IMR-90 (cell line): ENCODE results near the gene RPS29. TPM values are rescaled to one million over a fixed set of nuclear protein-coding genes. Genes with fewer than 3 reads are reported as not detected.

Source experiments
- ATAC-seq: fragments of 200-7000 bp; cut with Tn5 transposase; 2 replicates; pipeline ENCODE4 v1.9.1; 2020; ENCODE audit warnings: low read depth, mild to moderate bottlenecking, moderate library complexity
- BruUV-seq: library from RNA; stranded (reverse); fragments of 400-500 nt; replicated peaks from 2 replicates; lab custom pipeline; 2021; lab: Mats Ljungman, UMichigan
- CTCF ChIA-PET: fragments of 300-600 bp; formaldehyde crosslinking; extraction: SDS; loops from one replicate; lab custom pipeline; 2021; ENCODE audit warnings: antibody characterized with exemption; lab: Yijun Ruan, JAX
- POLR2A ChIA-PET: fragments of 300-600 bp; sonication (Branson Sonifier 250); formaldehyde crosslinking; loops from one replicate; lab custom pipeline; 2022; ENCODE audit warnings: antibody characterized with exemption; ENCODE audit not compliant: unreplicated experiment; lab: Charles Lee
- DNase-seq: peaks from one replicate; pipeline ENCODE4 v3.0.0; 2013
- H2AFZ ChIP-seq: replicated peaks from 2 replicates; pipeline ENCODE3; 2013; ENCODE audit warnings: low read length, mild to moderate bottlenecking; ENCODE audit not compliant: poor library complexity
- H2AK5ac ChIP-seq: 2 replicates; pipeline ENCODE4 v1.6.1; 2013; ENCODE audit warnings: low read depth, low read length, inconsistent platforms
- H2AK9ac ChIP-seq: replicated peaks from 2 replicates; pipeline ENCODE3; 2013; ENCODE audit warnings: mild to moderate bottlenecking, low read depth, low read length, moderate library complexity; ENCODE audit not compliant: poor library complexity
- H2BK120ac ChIP-seq: 2 replicates; pipeline ENCODE4 v1.6.1; 2013; ENCODE audit warnings: low read depth, low read length, inconsistent platforms
- H2BK15ac ChIP-seq: 3 replicates; pipeline ENCODE4 v1.6.1; 2013; ENCODE audit warnings: low read depth, low read length, inconsistent platforms
- H2BK20ac ChIP-seq: 2 replicates; pipeline ENCODE4 v1.6.1; 2013; ENCODE audit warnings: low read depth, mild to moderate bottlenecking, inconsistent platforms, low read length, moderate library complexity
- H2BK5ac ChIP-seq: 2 replicates; pipeline ENCODE4 v1.6.1; 2013; ENCODE audit warnings: mild to moderate bottlenecking, low read depth, low read length, inconsistent platforms; ENCODE audit not compliant: poor library complexity, severe bottlenecking
- H3K14ac ChIP-seq: replicated peaks from 2 replicates; pipeline ENCODE4 v1.6.1; 2013; ENCODE audit warnings: low read depth, low read length, inconsistent platforms
- H3K18ac ChIP-seq: 2 replicates; pipeline ENCODE4 v1.6.1; 2013; ENCODE audit warnings: low read depth, low read length, control low read depth
- H3K23ac ChIP-seq: 2 replicates; pipeline ENCODE4 v1.6.1; 2013; ENCODE audit warnings: low read depth, low read length, inconsistent platforms
- H3K27ac ChIP-seq: 2 replicates; pipeline ENCODE4 v1.5.1; 2013; ENCODE audit warnings: mild to moderate bottlenecking, control low read depth, low read length; ENCODE audit not compliant: insufficient read depth
- H3K27me3 ChIP-seq: 2 replicates; pipeline ENCODE4 v1.6.1; 2013; ENCODE audit warnings: low read length; ENCODE audit not compliant: control insufficient read depth, insufficient read depth
- H3K36me3 ChIP-seq: 2 replicates; pipeline ENCODE4 v1.6.1; 2013; ENCODE audit warnings: low read length, mixed read lengths; ENCODE audit not compliant: control insufficient read depth, insufficient read depth
- H3K4ac ChIP-seq: 2 replicates; pipeline ENCODE4 v1.6.1; 2013; ENCODE audit warnings: low read depth, low read length, inconsistent platforms
- H3K4me1 ChIP-seq: 2 replicates; pipeline ENCODE4 v1.6.1; 2013; ENCODE audit warnings: low read length, mixed read lengths; ENCODE audit not compliant: control insufficient read depth, insufficient read depth
- H3K4me2 ChIP-seq: 2 replicates; pipeline ENCODE4 v1.6.1; 2013; ENCODE audit warnings: low read depth, mild to moderate bottlenecking, control low read depth, low read length, moderate library complexity
- H3K4me3 ChIP-seq: 2 replicates; pipeline ENCODE4 v1.5.1; 2013; ENCODE audit warnings: low read depth, mild to moderate bottlenecking, control low read depth, low read length, moderate library complexity; ENCODE audit not compliant: insufficient read depth
- H3K56ac ChIP-seq: 2 replicates; pipeline ENCODE4 v1.6.1; 2013; ENCODE audit warnings: low read length, inconsistent platforms; ENCODE audit not compliant: insufficient read depth; ENCODE audit errors: extremely low read depth
- H3K79me1 ChIP-seq, 2 experiments: 2 replicates each; pipeline ENCODE4 v1.6.1; 2013; ENCODE audit warnings: low read length in 2 of 2, inconsistent platforms in 1 of 2, low read depth in 1 of 2
- H3K9ac ChIP-seq: 2 replicates; pipeline ENCODE4 v1.6.1; 2013; ENCODE audit warnings: low read depth, low read length, control low read depth
- H3K9me1 ChIP-seq: 2 replicates; pipeline ENCODE4 v1.6.1; 2013; ENCODE audit warnings: low read length, inconsistent platforms; ENCODE audit not compliant: insufficient read depth
- H3K9me3 ChIP-seq: 2 replicates; pipeline ENCODE4 v1.6.1; 2013; ENCODE audit warnings: low read length; ENCODE audit not compliant: control insufficient read depth, insufficient read depth
- H4K20me1 ChIP-seq: 2 replicates; pipeline ENCODE4 v1.6.1; 2013; ENCODE audit warnings: low read length, inconsistent platforms; ENCODE audit not compliant: insufficient read depth
- H4K5ac ChIP-seq: 2 replicates; pipeline ENCODE4 v1.6.1; 2013; ENCODE audit warnings: mild to moderate bottlenecking, low read depth, low read length, control low read depth
- H4K8ac ChIP-seq, 2 experiments: 2 replicates each; pipeline ENCODE4 v1.6.1; 2013; ENCODE audit warnings: low read depth in 2 of 2, low read length in 2 of 2, control low read depth in 1 of 2, inconsistent platforms in 1 of 2
- H4K91ac ChIP-seq: 2 replicates; pipeline ENCODE4 v1.6.1; 2013; ENCODE audit warnings: low read depth, low read length, inconsistent platforms; ENCODE audit not compliant: insufficient read depth
- BHLHE40 ChIP-seq: fragments of 150-350 bp; IDR thresholded peaks from 2 replicates; pipeline ENCODE4 v1.6.1; 2016; ENCODE audit warnings: mild to moderate bottlenecking, low read depth, low read length
- CEBPB ChIP-seq: IDR thresholded peaks from 2 replicates; pipeline ENCODE4 v1.6.1; 2012; ENCODE audit warnings: low read depth, low read length, improper control_type of control experiment
- CHD1 ChIP-seq: IDR thresholded peaks from 2 replicates; pipeline ENCODE4 v1.6.1; 2012; ENCODE audit warnings: low read depth, low read length, improper control_type of control experiment
- CTCF ChIP-seq: conservative IDR thresholded peaks from 2 replicates; pipeline ENCODE4 v1.5.1; 2012; ENCODE audit warnings: mild to moderate bottlenecking, low read depth, low read length, improper control_type of control experiment
- ELK1 ChIP-seq: fragments of 150-350 bp; IDR thresholded peaks from 2 replicates; pipeline ENCODE4 v1.6.1; 2016; ENCODE audit warnings: low read depth, mild to moderate bottlenecking, low read length, moderate library complexity, borderline replicate concordance
- FOS ChIP-seq: fragments of 150-350 bp; IDR thresholded peaks from 2 replicates; pipeline ENCODE4 v1.6.1; 2016; ENCODE audit warnings: low read depth, low read length
- MAFK ChIP-seq: IDR thresholded peaks from 2 replicates; pipeline ENCODE4 v1.6.1; 2012; ENCODE audit warnings: low read depth, low read length, improper control_type of control experiment
- MAZ ChIP-seq: IDR thresholded peaks from 2 replicates; pipeline ENCODE4 v1.6.1; 2012; ENCODE audit warnings: low read depth, mild to moderate bottlenecking, low read length, improper control_type of control experiment, moderate library complexity, borderline replicate concordance
- MXI1 ChIP-seq: IDR thresholded peaks from 2 replicates; pipeline ENCODE4 v1.6.1; 2012; ENCODE audit warnings: low read depth, mild to moderate bottlenecking, low read length, moderate library complexity, borderline replicate concordance
- NFE2L2 ChIP-seq: fragments of 150-350 bp; IDR thresholded peaks from 2 replicates; pipeline ENCODE4 v1.6.1; 2016; ENCODE audit warnings: low read depth, mild to moderate bottlenecking, low read length
- POLR2A ChIP-seq: IDR thresholded peaks from 2 replicates; pipeline ENCODE4 v1.6.1; 2012; ENCODE audit warnings: mild to moderate bottlenecking, low read depth, low read length
- RAD21 ChIP-seq: IDR thresholded peaks from 2 replicates; pipeline ENCODE4 v1.6.1; 2012; ENCODE audit warnings: low read length, improper control_type of control experiment
- RCOR1 ChIP-seq: IDR thresholded peaks from 2 replicates; pipeline ENCODE4 v1.6.1; 2012; ENCODE audit warnings: mild to moderate bottlenecking, low read length, improper control_type of control experiment; ENCODE audit not compliant: insufficient replicate concordance
- RFX5 ChIP-seq: IDR thresholded peaks from 2 replicates; pipeline ENCODE4 v1.8.0; 2012; ENCODE audit warnings: low read depth, mild to moderate bottlenecking, low read length, moderate library complexity
- SMC3 ChIP-seq: fragments of 150-350 bp; IDR thresholded peaks from 2 replicates; pipeline ENCODE4 v1.6.1; 2016; ENCODE audit warnings: low read depth, mild to moderate bottlenecking, antibody characterized with exemption, low read length, moderate library complexity
- USF2 ChIP-seq: fragments of 150-350 bp; IDR thresholded peaks from 2 replicates; pipeline ENCODE4 v1.6.1; 2017; ENCODE audit warnings: mild to moderate bottlenecking, antibody characterized with exemption, low read length, low read depth
- WGBS, 2 experiments: methylation state at CpG; one replicate each; pipeline versions ENCODE4 v1.1.5 to v1.1.7; 2013; ENCODE audit warnings: missing lambda C conversion rate in 2 of 2; ENCODE audit not compliant: insufficient read length in 1 of 2; ENCODE audit errors: extremely low coverage in 2 of 2; 5-methylcytosine and 5-hydroxymethylcytosine counted together
- dilution Hi-C: fragments of 300-500 bp; cut with HindIII; formaldehyde crosslinking; loops from one replicate; pipeline ENCODE4 v1.14.3; 2018; ENCODE audit warnings: low sequenced_read_pairs; ENCODE audit not compliant: unreplicated experiment
- in situ Hi-C: fragments of 300-500 bp; cut with MboI; formaldehyde crosslinking; loops from 3 replicates; pipeline ENCODE4 v1.14.3; 2019; ENCODE audit warnings: low sequenced_read_pairs, inconsistent platforms, mixed read lengths
- intact Hi-C: fragments of 100-400 bp; cut with micrococcal nuclease; formaldehyde crosslinking; loops from 2 replicates; pipeline ENCODE4 v1.10.0; 2022
- polyA plus RNA-seq, 3 experiments: library from polyadenylated mRNA; depleted of rRNA; stranded (reverse); fragments of >200 nt; gene quantifications; 2 replicates each; pipeline ENCODE4 v1.2.3, GENCODE V29; 2012; ENCODE audit warnings: low replicate concordance in 1 of 3
- total RNA-seq: library from RNA; depleted of rRNA; stranded (reverse); fragments of >200 nt; gene quantifications from 2 replicates; pipeline ENCODE4 v1.2.3, GENCODE V29; 2012

RPS29 gene
- total and polyA plus RNA-seq, 2 of the 4 experiments (the other 2 are of a cell fraction) = 318 to 10,393 TPM

DNA sequence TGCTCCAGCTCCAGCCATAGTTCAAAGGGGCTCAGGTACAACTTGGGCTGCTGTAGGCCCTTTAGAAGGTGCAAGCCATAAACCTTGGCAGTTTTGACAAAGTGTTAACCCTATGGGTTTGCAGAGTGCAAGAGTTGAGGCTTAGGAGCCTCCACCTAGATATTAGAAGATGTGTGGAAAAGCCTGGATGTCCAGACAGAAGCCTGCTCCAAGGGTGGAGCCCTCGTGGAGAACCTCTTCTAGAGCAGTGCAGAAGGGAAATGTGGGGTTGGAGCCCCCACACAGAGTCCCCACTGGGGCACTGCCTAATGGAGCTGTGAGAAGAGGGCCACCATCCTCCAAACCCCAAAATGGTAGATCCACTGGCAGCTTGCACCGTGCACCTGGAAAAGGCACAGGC lies 45.1 kb downstream of the RPS29 start:
- no peak overlapping the region for H3K4me3 ChIP-seq
- TF ChIP-seq CTCF (no peak), POLR2A (no peak), SMC3 (no peak), NFE2L2 (no peak), CHD1 (no peak), MXI1 (no peak), BHLHE40 (no peak), ELK1 (no peak), RAD21 (no peak), MAFK (no peak), USF2 (no peak), MAZ (no peak), CEBPB (no peak), RFX5 (no peak), RCOR1 (no peak), FOS (no peak)
- in situ Hi-C loops = no loop called here
- no peak overlapping the region for H4K8ac ChIP-seq
- H2AK9ac ChIP-seq = no peak overlapping the region
- no TSS peak for BruUV-seq
- no peak overlapping the region for H3K14ac ChIP-seq
- H2BK20ac ChIP-seq = no peak overlapping the region
- WGBS, 2 experiments = no CpG with 5 or more reads among the region's 2 CpGs
- no peak overlapping the region for H3K23ac ChIP-seq
- H3K56ac ChIP-seq = no peak overlapping the region
- H3K4me1 ChIP-seq = no peaks in the 10 kb centered on the region
- CTCF ChIA-PET = no interaction called here
- POLR2A ChIA-PET = no interaction called here
- no peak overlapping the region for H2AK5ac ChIP-seq
- no peak overlapping the region for H3K4ac ChIP-seq
- H3K36me3 ChIP-seq = no peaks in the 10 kb centered on the region
- ATAC-seq = no peak
- H3K27me3 ChIP-seq = no peaks in the 10 kb centered on the region
- no peak overlapping the region for H3K27ac ChIP-seq
- dilution Hi-C loops = no loop called here
- no peak overlapping the region for H2BK5ac ChIP-seq
- no peak overlapping the region for H2BK15ac ChIP-seq
- no peak overlapping the region for H3K18ac ChIP-seq
- H3K9ac ChIP-seq = no peak overlapping the region
- intact Hi-C loops = no loop called here
- DNase-seq = no peak
- no peak overlapping the region for H2AFZ ChIP-seq
- no peak overlapping the region for H3K4me2 ChIP-seq
- no peaks in the 10 kb centered on the region for H3K9me1 ChIP-seq
- H3K79me1 ChIP-seq = no peaks in the 10 kb centered on the region
- H3K9me3 ChIP-seq = no peaks in the 10 kb centered on the region
- no peaks in the 10 kb centered on the region for H4K20me1 ChIP-seq
- H4K91ac ChIP-seq = no peak overlapping the region
- no peak overlapping the region for H4K5ac ChIP-seq
- H2BK120ac ChIP-seq = no peak overlapping the region
